GM18526 (cell line): ENCODE results near the gene TP53BP1.

Experiments used
- POLR2A ChIP-seq: IDR thresholded peaks from 3 replicates; pipeline ENCODE4 v1.6.1; 2011; ENCODE audit not compliant: insufficient read length; ENCODE audit errors: extremely low read depth

TP53BP1 gene

GRCh38 chr15:43370310-43370974 is 122.5 kb downstream of the TP53BP1 start:
- TF ChIP-seq POLR2A: no peak

- no peak for TF ChIP-seq POLR2A
Measured at GRCh38 chr15:43361313-43361903, 131.5 kb downstream of the TP53BP1 start.

- no peak for TF ChIP-seq POLR2A
Measured at GRCh38 chr15:43360821-43361220, 132.1 kb downstream of the TP53BP1 start.
